Ishikawa (cell line): ENCODE results near the gene SMAD7.

ENCODE experiments used
- RAD21 ChIP-seq: IDR thresholded peaks from 2 replicates; pipeline ENCODE4 v1.6.1; 2012; ENCODE audit warnings: low read depth
- TAF1 ChIP-seq: IDR thresholded peaks from 2 replicates; pipeline ENCODE4 v1.6.1; 2012; ENCODE audit warnings: low read depth, mild to moderate bottlenecking

DNA sequence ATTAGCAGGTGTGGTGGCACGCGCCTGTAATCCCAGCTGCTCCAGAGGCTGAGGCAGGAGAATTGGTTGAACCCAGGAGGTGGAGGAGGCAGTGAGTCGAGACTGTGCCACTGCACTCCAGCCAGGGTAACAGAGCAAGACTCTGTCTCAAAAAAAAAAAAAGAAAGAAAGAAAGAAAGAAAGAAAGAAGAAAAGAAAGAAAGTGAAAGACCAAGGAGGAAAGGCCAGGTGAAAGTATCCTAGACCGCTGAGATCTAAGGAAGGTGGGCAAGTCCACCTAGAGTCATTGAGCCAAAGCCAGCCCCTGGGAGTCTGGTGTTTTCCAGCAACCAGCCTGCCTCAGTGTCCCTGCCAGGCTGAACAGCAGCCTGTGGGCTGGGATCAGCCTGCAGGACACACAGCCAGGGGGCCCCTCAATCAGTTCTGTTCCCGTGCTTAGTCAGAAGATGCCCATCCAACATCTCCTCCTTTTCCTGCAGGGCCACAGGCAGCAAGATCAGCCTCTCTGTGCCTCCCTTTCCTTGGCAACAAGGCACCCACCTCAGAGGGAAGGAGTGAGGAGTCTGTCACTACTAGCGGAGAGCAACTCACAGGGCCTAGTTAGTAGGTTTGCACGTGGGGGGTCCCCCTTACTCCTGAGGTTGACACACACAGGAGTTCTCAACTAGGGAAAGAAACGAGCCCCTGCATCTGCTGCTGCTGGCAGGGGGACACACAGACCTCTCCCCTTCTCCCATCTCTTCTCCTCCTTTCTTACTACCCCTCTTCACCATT, 64.1 kb downstream of the SMAD7 start:
- no peak for TF ChIP-seq RAD21
- no peak for TF ChIP-seq TAF1
